Peyer's patch (tissue), 4 donors: Measurements from ENCODE around the gene COL4A1.

Experiments
- POLR2A ChIP-seq, 2 donors: fragments of 450-650 bp; IDR thresholded peaks; one replicate each; pipeline ENCODE4 v1.5.1; 2017; ENCODE audit warnings: antibody characterized with exemption in 2 of 2, mild to moderate bottlenecking in 2 of 2, moderate library complexity in 2 of 2
- TF ChIP-seq, protein P1 (sequence below), 6 experiments: fragments of 450-650 bp in 4 of 6; fragments of 200-600 bp in 2 of 6; sonication (generic) in 1 of 6; IDR thresholded peaks; one replicate each; pipeline ENCODE4 v1.5.1; 2017 to 2019; ENCODE audit warnings: antibody characterized with exemption in 6 of 6, mild to moderate bottlenecking in 3 of 6, moderate library complexity in 1 of 6

DNA sequence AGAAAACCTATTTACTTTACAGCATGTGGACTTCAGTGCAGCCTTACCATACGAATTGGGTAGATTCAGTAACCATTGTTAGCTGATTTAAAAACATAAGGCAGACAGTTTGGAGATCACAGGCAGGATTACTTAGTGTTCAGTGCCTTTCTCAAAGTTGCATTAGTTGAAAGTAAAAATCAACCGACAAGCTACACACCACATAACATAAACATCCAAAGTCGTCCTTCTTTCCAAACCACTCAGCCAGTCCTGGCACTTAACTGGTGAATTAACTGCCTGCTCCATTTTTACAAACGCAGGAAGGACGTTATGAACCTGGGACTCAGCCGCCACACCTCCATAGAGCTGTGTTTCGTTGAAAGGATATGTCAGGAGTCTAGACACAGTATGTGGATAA, 91.4 kb downstream of the COL4A1 start:
- no peak for TF ChIP-seq POLR2A (IDR thresholded peaks at IDR 0.05)
- TF ChIP-seq, protein P1, sequence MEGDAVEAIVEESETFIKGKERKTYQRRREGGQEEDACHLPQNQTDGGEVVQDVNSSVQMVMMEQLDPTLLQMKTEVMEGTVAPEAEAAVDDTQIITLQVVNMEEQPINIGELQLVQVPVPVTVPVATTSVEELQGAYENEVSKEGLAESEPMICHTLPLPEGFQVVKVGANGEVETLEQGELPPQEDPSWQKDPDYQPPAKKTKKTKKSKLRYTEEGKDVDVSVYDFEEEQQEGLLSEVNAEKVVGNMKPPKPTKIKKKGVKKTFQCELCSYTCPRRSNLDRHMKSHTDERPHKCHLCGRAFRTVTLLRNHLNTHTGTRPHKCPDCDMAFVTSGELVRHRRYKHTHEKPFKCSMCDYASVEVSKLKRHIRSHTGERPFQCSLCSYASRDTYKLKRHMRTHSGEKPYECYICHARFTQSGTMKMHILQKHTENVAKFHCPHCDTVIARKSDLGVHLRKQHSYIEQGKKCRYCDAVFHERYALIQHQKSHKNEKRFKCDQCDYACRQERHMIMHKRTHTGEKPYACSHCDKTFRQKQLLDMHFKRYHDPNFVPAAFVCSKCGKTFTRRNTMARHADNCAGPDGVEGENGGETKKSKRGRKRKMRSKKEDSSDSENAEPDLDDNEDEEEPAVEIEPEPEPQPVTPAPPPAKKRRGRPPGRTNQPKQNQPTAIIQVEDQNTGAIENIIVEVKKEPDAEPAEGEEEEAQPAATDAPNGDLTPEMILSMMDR (IDR thresholded peaks at IDR 0.05): no peak
